GM18867 (cell line): ENCODE results near the gene MEAF6.
"Not testable (repeated sequence)": the region's sequence is repeated elsewhere in the genome, so short reads cannot be mapped to it uniquely, and the experiment has no call there.

Source experiments
- ATAC-seq: cut with Tn5 transposase; IDR thresholded peaks from one replicate; pipeline ENCODE4 v1.9.1; 2021; ENCODE audit warnings: mild to moderate bottlenecking, moderate library complexity; ENCODE audit not compliant: unreplicated experiment

MEAF6 gene

GRCh38 chr1:37532418-37533156 lies 18.0 kb upstream of the MEAF6 start:
- not testable (repeated sequence) for ATAC-seq

DNA sequence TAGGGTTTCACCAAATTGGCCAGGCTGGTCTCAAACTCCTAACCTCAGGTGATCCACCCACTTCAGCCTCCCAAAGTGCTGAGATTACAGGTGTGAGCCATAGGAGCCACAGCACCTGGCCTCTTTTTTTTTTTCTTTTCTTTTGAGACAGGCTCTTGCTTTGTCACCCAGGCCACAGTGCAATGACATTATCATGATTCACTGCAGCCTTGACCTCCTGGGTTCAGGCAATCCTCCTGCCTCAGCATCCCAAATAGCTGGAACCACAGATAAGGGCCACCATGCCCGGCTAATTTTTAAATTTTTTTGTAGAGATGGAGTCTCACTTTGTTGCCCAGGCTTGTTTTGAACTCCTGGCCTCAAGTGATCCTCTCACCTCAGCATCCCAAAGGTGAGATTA lies 15.3 kb upstream of the MEAF6 start:
- not testable (repeated sequence) for ATAC-seq

DNA sequence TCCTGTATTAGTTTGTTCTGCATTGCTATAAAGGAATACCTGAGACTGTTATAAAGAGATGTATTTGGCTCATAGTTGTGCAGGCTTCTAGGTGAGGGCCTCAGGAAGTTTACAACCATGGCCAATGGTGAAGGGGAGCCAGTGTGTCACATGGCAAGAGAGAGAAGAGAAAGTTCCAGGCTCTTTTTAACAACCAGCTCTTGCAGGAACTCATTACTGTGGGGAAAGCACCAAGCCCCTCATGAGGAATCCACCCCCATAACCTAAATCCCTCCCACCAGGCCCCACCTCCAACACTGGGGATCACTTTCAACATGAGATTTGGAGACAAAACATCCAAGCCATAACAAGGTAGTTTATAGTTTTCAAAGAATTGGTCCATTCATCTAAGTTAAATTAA lies 5.0 kb upstream of the MEAF6 start:
- ATAC-seq: no peak

- not testable (repeated sequence) for ATAC-seq
These were observed 4.4 kb upstream of the MEAF6 start for GRCh38 chr1:37518929-37519328.

DNA sequence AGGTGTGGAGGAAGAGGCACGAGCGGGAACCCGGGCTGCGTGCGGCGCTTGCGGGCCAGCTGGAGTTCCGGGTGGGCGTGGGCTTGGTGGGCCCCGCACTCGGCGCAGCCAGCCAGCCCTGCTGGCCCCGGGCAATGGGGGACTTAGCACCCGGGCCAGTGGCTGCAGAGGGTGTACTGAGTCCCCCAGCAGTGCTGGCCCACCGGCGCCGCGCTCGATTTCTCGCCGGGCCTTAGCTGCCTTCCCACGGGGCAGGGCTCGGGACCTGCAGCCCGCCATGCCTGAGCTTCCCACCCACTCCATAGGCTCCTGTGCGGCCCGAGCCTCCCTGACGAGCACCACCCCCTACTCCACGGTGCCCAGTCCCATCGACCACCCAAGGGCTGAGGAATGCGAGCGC lies 3.7 kb upstream of the MEAF6 start:
- ATAC-seq: not testable (repeated sequence)

- ATAC-seq: no peak
These were observed 3.0 kb upstream of the MEAF6 start for GRCh38 chr1:37517569-37517968.

GRCh38 chr1:37515185-37516034 lies 844 bp upstream of the MEAF6 start:
- no peak for ATAC-seq

- no peak for ATAC-seq
These were observed 694 bp downstream of the MEAF6 start for GRCh38 chr1:37513795-37514349.

- ATAC-seq: no peak
These were observed 5.4 kb downstream of the MEAF6 start for GRCh38 chr1:37509181-37509580.

DNA sequence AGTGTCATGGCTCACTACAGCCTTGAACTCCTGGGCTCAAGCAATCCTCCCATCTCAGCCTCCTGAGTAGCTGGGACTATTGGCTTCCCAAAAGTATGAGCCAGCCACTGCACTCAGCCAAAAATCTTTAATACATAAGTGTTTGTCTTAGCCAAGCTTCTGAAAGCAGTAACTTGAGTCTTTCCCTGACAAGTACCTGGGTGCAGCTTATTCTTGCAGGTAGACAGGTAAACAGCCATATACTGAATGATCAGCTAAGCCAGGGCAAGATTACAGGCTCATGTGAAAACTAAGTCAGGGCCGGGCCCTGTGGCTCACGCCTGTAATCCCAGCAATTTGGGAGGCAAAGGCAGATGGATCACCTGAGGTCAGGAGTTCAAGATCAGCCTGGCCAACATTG lies 7.8 kb downstream of the MEAF6 start:
- no peak for ATAC-seq

DNA sequence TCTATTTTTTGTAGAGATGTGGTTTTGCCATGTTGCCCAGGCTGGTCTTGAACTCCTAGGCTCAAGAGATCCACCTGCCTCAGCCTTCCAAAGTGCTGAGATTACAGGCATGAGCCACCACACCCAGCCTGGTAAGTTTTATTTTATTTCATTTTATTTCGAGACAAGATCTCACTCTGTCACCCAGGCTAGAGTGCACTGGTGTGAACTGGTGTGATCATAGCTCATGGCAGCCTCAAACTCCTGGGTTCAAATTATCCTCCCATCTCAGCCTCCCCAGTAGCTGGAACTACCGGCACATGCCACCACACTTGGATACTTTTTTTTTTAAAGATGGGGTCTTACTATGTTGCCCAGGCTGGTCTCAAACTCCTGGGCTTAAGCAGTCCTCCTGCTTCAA lies 11.8 kb downstream of the MEAF6 start:
- ATAC-seq: not testable (repeated sequence)

GRCh38 chr1:37502104-37502503 lies 12.5 kb downstream of the MEAF6 start:
- ATAC-seq: no peak

- no peak for ATAC-seq
These were observed 12.9 kb downstream of the MEAF6 start for GRCh38 chr1:37501661-37502060.

GRCh38 chr1:37498872-37499617 lies 15.5 kb downstream of the MEAF6 start:
- ATAC-seq: no peak

DNA sequence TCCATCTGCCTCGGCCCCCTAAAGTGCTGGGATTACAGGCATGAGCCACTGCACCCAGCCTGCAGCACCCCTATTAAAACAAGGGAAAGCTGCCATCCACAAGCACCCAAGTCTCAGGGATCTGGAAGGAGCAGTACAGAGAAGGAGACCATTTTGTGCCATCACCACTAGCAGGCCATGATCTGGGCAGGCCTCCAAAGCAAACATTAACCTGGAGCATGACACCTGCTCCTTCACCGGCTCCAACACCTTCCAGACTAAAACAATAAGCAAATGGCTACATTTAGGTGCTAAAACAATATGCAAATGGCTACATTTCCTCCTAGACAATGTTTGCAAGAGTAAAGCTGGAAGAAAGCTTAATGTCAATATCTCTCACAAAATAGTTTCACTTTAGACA lies 16.7 kb downstream of the MEAF6 start:
- ATAC-seq: no peak

DNA sequence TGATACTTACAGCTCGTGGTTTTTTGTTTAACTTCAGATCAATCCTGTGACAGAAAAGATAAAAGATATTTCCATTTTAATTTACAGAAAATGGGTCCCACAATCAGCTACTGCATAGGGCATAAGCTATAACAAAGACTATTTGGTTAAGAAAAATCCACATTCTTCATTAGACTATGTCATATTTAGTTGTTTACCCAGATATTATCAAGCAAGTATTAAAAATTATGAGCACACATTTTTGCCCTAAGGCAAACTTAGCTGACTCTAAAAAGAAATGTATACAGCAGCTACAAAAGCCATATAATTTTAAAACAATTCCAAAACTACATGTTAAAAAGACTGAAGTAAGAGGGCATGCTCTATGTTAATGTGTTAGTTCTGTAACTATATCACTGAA lies 18.7 kb downstream of the MEAF6 start:
- no peak for ATAC-seq

- no peak for ATAC-seq
These were observed 21.0 kb downstream of the MEAF6 start for GRCh38 chr1:37493336-37494098.

DNA sequence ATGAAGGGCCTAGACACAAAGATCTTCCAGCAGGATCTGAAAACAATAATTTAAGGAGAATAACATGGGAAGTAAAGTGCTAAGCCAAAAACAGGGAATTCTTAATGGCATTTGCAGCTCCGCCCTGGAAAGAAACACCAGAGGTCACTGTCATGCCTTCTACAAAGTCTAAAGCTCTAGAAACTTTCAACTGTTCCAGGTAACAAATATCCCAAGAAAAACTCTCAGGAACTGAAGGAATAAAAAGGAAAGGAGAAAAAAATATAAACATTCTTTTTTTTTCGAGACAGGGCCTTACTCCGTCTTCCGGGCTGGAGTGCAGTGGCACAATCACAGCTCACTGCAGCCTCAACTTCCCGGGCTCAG lies 27.0 kb downstream of the MEAF6 start:
- ATAC-seq: no peak

DNA sequence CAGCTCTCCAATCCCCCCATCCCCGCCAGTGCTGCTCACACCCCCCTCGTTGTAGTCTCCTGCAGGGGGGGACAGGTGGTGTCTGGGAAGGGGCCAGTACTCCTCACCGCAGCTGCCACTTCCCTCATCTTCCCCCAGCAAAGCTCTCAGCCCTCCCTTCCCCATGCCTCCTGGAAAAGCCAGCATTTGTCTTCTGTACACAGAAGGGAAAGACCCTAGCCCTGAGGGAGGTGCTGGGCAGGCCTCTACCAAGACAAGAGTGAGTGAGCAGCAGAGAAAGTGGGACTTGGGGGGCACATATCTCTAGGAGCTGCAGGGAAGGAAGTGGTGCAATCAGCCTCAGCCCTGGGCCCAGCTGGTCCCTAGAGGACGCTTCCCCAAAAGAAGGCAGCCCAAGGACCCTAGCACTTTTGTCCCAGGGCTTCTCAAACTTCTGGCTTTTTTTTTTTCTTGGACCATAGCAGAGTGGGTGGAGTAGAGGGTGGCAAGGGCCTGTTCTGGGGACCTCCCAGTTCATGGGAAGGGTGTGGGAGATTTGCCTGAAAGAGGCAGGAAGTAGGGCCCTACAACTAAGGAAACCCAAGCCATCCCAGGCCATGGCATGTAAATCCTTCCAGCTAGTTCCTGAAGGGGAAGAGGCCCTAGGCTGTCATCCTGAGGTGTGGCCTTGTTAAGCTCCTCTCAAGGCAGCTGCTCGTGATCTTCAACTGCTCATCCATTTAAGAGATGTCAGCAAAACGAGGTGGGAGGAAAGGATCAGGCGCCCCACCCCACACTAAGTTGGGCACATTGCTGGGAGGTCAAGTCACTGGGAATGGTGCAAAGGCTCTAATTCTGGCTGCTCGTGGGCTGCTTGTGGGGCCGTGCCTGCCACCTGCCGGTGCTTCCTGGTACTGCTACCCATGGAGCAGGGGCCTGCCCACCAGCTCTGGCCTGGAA lies 27.6 kb downstream of the MEAF6 start:
- peak; percentile 46 for ATAC-seq
